ENCODE results near the gene STK32A.

STK32A gene

DNA sequence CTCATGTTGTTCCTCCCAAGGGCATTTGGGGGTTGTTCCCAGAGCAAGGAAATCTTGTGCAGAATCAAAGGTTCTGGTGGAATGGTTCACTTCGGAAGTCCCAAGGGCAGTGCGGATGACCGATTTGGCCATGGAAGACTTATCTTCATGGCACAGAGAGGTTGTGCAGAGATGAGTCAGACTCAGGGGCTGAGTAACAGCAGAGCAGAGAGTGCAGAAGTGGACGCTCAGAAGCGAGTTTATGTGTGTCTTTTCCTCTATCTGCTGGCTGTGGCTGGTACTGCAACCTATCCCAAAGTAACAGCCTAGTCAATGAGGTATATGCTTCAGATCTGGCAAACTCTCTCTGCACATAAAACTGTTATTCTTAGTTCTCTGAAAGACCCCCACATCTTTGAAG is 157.0 kb downstream of the STK32A start:
- peak; percentile 47 for DNase-seq (ENCODE audit: low read depth)

DNA sequence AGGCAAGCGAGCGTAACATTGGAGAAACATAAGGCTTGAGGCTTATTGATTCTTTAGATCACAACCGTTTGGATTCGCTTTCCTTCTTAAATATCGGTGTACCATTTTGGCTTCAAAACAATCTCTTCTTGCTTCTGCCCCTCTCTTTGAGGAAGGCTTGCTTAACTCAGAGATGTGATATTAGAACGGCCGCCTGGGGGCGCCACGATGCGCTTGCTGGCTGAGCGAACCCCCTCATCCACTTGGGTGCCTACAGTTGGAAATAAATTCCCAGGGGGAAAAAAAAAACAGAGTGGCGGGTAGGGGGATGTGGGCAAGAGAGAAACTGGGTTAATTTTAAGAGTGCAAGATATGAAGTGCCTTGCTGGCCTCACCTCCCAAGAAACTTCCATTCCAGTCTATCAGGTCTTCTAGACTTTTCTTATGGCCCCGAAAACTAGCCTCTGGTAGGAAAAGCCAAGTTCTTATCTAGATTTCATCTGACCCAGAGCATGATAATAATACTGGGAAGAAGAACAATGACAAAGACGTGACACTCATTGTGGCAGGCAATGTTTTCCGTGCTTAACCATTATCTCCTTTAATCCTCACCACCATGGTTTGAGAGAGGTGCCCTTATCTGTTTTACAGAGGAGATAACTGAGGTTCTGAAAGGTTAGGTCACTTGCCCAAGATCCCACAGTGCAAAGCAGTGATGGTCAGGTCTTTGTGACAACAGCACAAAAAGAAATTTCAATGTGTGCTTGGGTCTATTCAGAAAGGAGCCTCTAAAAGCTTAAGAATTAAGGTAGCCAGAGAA is 159.2 kb downstream of the STK32A start:
- no peak for DNase-seq (ENCODE audit: low read depth)

GRCh38 chr5:147396070-147396823 is 161.4 kb downstream of the STK32A start:
- no peak for DNase-seq (ENCODE audit: low read depth)

GRCh38 chr5:147397616-147398015 is 162.8 kb downstream of the STK32A start:
- no peak for DNase-seq (ENCODE audit: low read depth)

DNA sequence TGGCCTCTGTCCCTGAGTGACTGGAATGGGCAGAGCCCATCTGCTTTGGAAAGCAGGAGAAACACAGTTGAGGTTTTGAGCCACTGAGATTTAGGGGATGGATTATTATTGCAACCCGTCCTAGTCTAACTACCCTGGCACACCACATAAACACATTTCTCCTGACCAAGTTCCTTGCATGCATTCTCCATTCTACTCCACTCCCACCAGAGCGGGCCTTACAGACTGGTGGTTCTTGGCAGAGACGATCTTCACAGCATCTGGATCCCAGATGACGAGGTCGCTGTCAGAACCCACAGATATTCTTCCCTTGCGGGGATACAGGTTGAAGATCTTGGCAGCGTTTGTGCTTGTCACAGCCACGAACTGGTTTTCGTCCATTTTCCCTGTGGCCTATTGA is 164.0 kb downstream of the STK32A start:
- peak; percentile 61 for DNase-seq (ENCODE audit: low read depth)

GRCh38 chr5:147400126-147400809 is 165.4 kb downstream of the STK32A start:
- DNase-seq (ENCODE audit: low read depth) = no peak

DNA sequence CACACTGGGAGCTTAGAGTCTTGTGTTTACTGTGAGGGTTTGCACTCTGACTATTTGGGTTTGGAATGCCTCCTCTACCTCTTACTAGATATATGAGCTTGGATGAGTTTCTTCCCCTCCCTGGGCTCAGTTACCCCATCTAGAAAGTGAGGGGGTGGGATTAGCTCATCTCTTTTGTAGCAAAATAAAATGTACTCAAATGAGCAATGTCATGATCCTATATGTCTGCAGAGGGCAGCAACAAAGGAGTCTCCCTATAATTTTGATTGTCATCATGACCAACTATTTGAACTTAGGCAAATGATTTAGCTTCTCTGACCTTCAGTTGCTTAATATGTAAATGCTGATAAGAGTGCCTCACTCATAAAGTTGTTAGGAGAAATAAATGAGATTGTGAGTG is 166.1 kb downstream of the STK32A start:
- no peak for DNase-seq (ENCODE audit: low read depth)

GRCh38 chr5:147403651-147404640 is 169.1 kb downstream of the STK32A start:
- peak; percentile 86 for DNase-seq (ENCODE audit: low read depth)

- no peak for DNase-seq (ENCODE audit: low read depth)
Observed at GRCh38 chr5:147404706-147405105, 169.9 kb downstream of the STK32A start.

- DNase-seq (ENCODE audit: low read depth) = no peak
Observed at GRCh38 chr5:147406636-147407035, 171.8 kb downstream of the STK32A start.

- DNase-seq (ENCODE audit: low read depth) = peak; percentile 24
Observed at GRCh38 chr5:147407094-147407681, 172.4 kb downstream of the STK32A start.

DNA sequence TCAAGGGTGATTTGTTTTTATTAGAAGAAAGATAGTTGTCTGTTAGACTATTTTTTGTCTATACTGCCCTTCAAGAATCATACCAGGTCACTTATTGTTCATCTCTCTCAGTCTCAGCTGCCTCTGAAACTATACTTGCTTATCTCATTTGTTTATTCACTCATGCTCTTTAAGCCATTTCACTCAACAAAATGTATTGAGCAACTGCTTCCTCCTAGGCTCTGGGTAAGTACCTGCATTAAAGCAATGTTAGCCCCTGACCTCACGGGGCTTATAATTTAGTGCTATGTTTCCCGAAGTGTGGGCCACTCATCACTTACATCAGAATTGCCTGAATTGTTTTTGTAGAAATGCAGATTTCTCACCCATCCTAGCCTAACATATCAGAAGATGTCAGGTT is 174.2 kb downstream of the STK32A start:
- DNase-seq (ENCODE audit: low read depth) = no peak

GRCh38 chr5:147410496-147411358 is 175.9 kb downstream of the STK32A start:
- no peak for DNase-seq (ENCODE audit: low read depth)

- DNase-seq (ENCODE audit: low read depth) = no peak
Observed at GRCh38 chr5:147411359-147412319, 176.8 kb downstream of the STK32A start.

GRCh38 chr5:147412561-147412960 is 177.7 kb downstream of the STK32A start:
- no peak for DNase-seq (ENCODE audit: low read depth)

DNA sequence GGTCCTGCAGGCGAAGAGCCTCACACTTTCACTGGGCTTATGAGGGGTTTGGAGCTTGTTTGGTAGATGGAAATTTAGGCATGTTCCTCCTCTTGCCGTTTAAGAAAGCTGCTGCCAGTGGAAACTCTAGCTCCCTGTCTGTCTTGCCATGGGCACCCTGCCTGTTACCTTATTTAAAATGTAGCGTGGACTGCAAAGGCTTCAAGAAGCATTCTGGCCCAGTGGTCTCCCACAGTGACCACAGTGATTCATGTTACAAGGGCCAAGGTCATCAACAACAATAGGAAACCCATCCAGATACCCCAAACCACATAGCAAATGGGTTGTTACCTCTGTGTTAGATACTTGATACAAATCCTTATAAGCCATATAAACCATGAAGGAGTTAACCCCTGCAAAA is 178.4 kb downstream of the STK32A start:
- DNase-seq (ENCODE audit: low read depth) = no peak

GRCh38 chr5:147415651-147416050 is 180.8 kb downstream of the STK32A start:
- no peak for DNase-seq (ENCODE audit: low read depth)

GRCh38 chr5:147417135-147417813 is 182.4 kb downstream of the STK32A start:
- DNase-seq (ENCODE audit: low read depth) = peak; percentile 85

Data from fibroblast of the conjunctiva (primary cell).